NB4 (cell line): ENCODE results near the gene NLRP4.

Experiments used
- POLR2A ChIP-seq: IDR thresholded peaks from 2 replicates; pipeline ENCODE4 v1.6.1; 2011; ENCODE audit warnings: mild to moderate bottlenecking; ENCODE audit not compliant: insufficient read length; ENCODE audit errors: extremely low read depth
- TF ChIP-seq, protein P1 (sequence below): IDR thresholded peaks from one replicate; pipeline ENCODE4 v1.5.1; 2012; ENCODE audit warnings: low read depth, low read length
- TF ChIP-seq, protein P2 (sequence below): IDR thresholded peaks from 2 replicates; pipeline ENCODE4 v1.6.1; 2011; ENCODE audit warnings: low read depth, low read length

DNA sequence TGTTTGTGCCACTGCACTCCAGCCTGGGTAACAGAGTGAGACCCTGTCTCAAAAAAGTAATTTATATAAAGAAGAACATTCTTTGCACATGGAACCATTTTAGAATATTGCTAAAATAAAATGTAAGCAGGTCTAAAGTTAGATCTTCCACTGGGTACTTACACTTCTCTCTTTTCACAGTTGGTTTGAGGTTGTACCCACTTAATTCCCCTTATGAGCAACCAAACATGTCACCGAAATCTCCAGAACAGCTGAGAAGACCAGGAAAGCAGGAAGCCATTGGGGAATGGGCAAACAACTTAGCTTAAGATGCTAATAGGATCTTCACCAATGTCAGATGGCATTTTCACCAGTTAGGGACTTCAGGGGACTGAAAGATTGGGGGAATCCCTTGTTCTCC is 18.8 kb downstream of the NLRP4 start:
- TF ChIP-seq, protein P1, sequence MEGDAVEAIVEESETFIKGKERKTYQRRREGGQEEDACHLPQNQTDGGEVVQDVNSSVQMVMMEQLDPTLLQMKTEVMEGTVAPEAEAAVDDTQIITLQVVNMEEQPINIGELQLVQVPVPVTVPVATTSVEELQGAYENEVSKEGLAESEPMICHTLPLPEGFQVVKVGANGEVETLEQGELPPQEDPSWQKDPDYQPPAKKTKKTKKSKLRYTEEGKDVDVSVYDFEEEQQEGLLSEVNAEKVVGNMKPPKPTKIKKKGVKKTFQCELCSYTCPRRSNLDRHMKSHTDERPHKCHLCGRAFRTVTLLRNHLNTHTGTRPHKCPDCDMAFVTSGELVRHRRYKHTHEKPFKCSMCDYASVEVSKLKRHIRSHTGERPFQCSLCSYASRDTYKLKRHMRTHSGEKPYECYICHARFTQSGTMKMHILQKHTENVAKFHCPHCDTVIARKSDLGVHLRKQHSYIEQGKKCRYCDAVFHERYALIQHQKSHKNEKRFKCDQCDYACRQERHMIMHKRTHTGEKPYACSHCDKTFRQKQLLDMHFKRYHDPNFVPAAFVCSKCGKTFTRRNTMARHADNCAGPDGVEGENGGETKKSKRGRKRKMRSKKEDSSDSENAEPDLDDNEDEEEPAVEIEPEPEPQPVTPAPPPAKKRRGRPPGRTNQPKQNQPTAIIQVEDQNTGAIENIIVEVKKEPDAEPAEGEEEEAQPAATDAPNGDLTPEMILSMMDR = no peak
- no peak for TF ChIP-seq POLR2A
- TF ChIP-seq, protein P2, sequence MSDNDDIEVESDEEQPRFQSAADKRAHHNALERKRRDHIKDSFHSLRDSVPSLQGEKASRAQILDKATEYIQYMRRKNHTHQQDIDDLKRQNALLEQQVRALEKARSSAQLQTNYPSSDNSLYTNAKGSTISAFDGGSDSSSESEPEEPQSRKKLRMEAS = no peak
